Skin epidermis (tissue), 12 donors: Measurements from ENCODE around the gene OR1A2.
"Not testable (repeated sequence)": the region's sequence is repeated elsewhere in the genome, so short reads cannot be mapped to it uniquely, and the experiment has no call there.

Experiments used
- H3K27ac ChIP-seq, 21 experiments: fragments of 200-600 bp; sonication (generic) in 11 of 21; one replicate each; pipeline ENCODE4 v1.5.0; 2020; ENCODE audit warnings: mild to moderate bottlenecking in 3 of 21, inconsistent platforms in 2 of 21, moderate library complexity in 2 of 21
- H3K4me3 ChIP-seq, 7 experiments: fragments of 200-600 bp; sonication (generic) in 2 of 7; one replicate each; pipeline ENCODE4 v1.5.0; 2020; ENCODE audit warnings: inconsistent platforms in 2 of 7, mild to moderate bottlenecking in 2 of 7, moderate library complexity in 1 of 7

OR1A2 gene

DNA sequence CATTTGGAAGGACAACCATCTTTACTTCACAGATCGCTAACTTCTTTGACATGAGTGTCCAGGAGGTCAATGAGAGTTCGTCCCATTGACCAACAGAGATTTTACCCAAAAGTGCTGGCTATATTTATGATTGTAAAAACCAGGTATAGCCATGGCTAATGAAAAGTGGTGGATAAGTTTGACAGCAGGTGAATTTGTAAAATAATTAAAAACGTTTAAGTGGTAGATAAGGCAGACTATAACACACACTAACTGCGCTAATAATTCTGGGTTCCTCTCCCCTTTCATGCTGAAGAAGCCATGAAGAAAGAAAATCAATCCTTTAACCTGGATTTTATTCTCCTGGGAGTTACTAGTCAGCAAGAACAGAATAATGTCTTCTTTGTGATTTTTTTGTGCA, at the start of gene OR1A2:
Gene OR1A2, plus strand, starts transcription at position 301 of the 400 bp plus-strand sequence. Its CDS starts 0 bp downstream, at position 301.
- Histone ChIP-seq H3K4me3 (no peak within 1 kb of the TSS), H3K27ac (no peak within 1 kb of the TSS)

GRCh38 chr17:3157218-3157617, 40.1 kb upstream of the OR1A2 start:
- no peak overlapping the region for H3K4me3 ChIP-seq

DNA sequence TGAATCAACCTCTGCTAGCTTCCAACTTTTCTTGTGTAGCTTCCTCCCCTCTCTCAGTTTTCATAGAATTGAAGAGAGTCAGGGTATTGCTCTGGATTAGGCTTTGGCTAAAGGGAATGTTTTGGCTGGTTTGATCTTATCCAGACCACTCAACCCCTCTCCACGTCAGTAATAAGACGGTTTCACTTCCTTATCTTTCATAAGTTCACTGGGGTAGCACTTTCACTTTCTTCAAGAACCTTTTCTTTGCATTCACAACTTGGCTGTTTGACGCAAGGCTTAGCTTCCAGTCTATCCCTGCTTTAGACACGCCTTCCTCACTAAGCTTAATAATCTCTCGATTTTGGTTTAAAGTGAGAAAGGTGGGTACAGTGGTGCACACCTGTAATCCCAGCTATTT, 29.7 kb upstream of the OR1A2 start:
- Histone ChIP-seq H3K4me3 (no peak overlapping the region), H3K27ac (no peak overlapping the region)

More at GRCh38 chr17:3157218-3157617, 40.1 kb upstream of the OR1A2 start:
- H3K27ac ChIP-seq = no peak overlapping the region

GRCh38 chr17:3189961-3190360, 7.4 kb upstream of the OR1A2 start:
- Histone ChIP-seq H3K4me3 (no peak overlapping the region), H3K27ac (no peak overlapping the region)

DNA sequence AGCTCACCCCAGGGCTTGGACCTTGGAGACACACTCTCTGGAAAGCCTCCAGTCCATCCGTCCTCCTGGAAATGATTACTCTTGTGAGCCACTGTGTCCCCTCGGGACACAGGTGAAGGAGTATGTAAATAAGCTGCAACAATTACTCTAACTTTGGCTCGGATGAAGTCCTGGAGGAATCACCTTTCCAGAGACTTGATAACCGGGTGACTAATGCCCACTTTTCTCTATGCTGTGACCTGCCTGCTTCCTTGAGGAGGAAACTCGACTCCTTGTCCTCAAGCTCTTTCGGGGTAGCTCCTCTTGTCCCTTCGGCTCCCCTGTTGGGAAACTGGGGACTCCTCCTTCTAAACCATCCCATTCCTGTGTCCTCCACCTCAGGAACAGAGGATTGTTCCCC, 10.0 kb downstream of the OR1A2 start, which contains the start of gene OR1A1:
Gene OR1A1, plus strand, starts transcription at position 301 of the 400 bp plus-strand sequence. CDS start 7,954 bp downstream, outside the sequence.
- Histone ChIP-seq H3K27ac (no peak within 1 kb of the TSS), H3K4me3 (no peak within 1 kb of the TSS)

DNA sequence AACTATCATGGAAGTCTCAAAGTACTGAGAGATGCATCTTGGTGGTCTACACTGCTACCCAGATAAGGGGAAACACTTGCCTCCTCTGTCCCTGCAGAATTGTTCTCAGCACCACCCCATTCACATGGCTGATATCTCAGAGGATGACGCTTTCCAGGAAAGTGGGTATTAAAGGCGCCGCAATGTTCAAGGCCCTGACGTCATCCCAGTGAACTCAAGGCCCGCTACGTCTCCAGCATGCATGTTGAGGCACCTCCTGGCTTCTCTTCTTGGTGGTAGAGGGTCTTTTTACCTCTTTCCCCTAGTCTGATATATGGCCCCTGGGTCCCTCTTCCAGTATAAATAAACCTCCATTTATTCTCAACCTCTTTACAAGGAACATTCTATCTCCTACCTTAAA, 11.2 kb downstream of the OR1A2 start:
- H3K4me3 ChIP-seq = no peak overlapping the region
- no peak overlapping the region for H3K27ac ChIP-seq

DNA sequence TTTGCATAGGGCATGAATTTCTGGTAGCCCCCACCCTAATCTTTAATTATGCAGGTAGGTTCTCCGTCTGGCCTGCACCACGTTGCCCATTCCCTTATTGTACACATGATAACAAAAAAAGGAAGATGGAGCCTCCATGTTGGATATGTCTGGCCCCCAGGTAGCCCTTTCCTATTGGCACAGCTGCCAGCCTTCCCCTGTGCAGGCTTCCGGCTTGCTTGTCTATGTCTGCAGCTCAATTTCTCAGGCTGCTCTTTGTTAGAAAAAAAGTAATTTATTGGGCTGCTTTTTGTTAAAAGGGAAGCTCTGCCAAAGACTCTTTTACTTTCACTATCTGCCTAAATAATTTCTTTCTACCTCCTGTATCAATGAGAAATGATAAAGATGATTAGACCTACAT, 15.7 kb downstream of the OR1A2 start:
- H3K4me3 ChIP-seq = no peak overlapping the region
- no peak overlapping the region for H3K27ac ChIP-seq

DNA sequence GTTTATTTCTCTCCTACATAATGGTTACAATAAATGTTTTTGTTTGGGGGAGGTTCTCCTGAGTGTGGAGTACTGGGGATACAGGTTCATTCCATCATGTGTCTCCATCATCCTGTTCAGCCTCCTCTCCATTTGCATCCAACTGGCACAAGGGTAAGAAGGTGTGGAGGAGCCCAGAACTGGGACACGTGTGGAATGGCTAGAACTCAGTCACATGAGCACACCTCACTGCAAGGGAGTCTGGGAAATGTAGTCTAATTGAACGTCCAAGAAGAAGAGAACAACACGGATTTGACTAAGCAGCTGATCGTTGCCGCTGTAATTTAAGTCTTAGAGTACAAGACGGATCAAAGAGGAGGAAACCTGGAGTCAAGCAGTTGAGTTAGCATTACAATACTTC, 16.3 kb downstream of the OR1A2 start:
- H3K4me3 ChIP-seq = no peak overlapping the region
- no peak overlapping the region for H3K27ac ChIP-seq

DNA sequence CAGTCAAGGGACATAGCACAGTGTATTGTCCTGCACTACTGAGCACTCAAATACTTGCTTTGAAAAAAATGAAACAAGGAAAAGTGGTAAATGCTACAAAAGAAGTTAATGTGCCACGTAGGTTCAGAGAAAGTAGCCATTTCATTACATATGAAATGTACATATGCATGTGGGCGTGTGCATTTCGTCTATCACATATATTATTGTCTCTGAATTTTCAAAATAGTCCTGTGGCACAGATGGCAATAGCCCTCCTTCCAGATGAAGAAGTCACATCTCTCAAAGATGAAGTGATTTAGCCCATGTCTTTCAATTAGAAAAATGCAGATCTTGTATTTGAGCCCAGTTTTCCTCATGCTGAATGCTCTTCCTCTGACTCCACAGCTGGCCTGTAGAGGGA, 22.7 kb downstream of the OR1A2 start:
- H3K27ac ChIP-seq, H3K4me3 ChIP-seq: not testable (repeated sequence)

DNA sequence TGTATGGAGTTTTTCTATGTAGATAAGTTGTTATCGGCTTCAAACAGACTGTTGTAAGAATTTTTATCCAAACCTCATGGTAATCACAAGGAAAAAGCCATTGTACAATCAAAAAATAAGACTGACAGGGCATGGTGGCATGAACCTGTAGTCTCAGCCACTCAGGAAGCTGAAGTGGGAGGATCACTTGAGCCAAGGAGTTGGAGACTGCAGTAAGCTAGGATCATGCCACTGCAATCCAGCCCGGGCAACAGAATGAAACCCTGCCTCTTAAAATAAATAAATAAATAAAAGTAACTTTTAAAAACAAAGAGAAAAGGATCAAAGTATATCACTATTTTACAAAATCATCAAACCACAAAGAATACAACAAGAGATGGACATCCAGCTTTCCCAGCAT, 24.5 kb downstream of the OR1A2 start:
- Histone ChIP-seq H3K4me3 (no peak overlapping the region), H3K27ac (no peak overlapping the region)

DNA sequence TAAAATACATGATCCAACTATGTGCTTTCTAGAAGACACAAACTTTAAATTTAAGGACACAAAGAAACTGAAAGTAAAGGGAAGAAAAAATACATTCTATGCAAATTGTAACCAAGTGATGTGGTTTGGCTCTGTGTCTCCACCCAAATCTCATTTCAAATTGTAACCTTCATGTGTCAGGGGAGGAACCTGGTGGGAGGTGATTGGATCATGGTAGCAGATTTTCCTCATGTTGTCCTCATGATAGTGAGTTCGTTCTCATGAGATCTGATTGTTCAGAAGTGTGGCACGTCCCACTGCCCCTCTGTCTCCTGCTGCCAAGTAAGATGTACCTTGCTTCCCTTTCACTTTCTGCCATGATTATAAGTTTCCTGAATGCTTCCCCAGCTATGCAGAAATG, 25.2 kb downstream of the OR1A2 start:
- H3K4me3 ChIP-seq = no peak overlapping the region
- H3K27ac ChIP-seq = no peak overlapping the region

DNA sequence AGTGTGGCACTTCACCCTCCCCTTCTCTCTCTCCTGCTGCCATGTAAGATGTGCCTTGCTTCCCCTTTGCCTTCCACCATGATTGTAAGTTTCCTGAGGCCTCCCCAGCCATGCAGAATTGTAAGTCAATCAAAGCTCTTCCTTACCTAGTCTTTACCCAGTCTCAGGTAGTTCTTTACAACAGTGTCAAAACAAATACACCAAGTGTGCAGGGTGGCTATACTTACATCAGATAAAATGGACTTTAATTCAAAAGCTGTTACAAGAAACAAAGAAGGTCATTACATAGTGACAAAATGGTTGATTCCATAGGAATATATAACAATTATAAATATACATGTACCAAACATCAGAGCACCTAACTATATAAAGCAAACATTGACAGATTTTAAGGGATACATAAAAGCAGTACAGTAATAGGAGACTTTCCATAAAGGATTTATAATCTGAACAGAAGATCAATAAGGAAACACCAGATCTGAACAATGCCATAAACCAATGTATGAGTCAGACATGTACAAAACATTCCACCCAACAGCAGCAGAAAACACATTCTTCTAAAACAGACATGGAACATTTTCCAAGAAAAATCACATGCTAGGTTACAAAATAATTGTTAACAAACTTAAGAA, 27.5 kb downstream of the OR1A2 start:
- not testable (repeated sequence) for H3K27ac ChIP-seq, H3K4me3 ChIP-seq

GRCh38 chr17:3232300-3232699, 35.0 kb downstream of the OR1A2 start:
- H3K27ac ChIP-seq, H3K4me3 ChIP-seq: not testable (repeated sequence)

DNA sequence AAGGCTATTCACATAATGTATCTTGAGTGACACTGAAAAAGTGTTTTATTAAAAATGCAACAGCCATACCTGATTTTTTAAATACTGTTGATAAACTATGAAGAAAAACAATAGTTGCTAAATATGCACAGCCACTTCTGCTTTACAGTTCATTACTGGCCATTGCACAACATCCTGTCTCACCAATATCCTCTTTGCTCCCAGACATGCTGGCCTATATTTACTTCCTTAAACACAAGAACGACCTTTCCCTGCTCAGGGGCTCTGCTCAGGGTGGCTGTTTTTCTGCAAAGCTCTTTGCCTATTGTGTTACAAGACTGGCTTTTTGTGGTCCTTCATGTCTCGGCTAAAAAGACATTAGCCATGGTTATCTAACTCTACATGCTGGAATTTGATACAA, 41.4 kb downstream of the OR1A2 start:
- not testable (repeated sequence) for H3K27ac ChIP-seq

DNA sequence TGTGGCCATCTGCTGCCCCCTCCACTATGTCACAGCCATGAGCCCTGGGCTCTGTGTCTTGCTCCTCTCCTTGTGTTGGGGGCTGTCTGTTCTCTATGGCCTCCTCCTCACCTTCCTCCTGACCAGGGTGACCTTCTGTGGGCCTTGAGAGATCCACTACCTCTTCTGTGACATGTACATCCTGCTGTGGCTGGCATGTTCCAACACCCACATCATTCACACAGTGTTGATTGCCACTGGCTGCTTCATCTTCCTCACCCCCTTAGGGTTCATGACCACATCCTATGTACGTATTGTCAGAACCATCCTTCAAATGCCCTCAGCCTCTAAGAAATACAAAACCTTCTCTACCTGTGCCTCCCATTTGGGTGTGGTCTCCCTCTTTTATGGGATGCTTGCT, 43.7 kb downstream of the OR1A2 start:
- not testable (repeated sequence) for H3K27ac ChIP-seq, H3K4me3 ChIP-seq

More for the DNA sequence above, 41.4 kb downstream of the OR1A2 start:
- not testable (repeated sequence) for H3K4me3 ChIP-seq

GRCh38 chr17:3244841-3245240, 47.5 kb downstream of the OR1A2 start:
- not testable (repeated sequence) for H3K27ac ChIP-seq, H3K4me3 ChIP-seq
